A549 (cell line): ENCODE results near the gene SCUBE1.

ENCODE experiments used
- EP300 ChIP-seq, 2 experiments: fragments of >200 bp; sonication (Bioruptor Twin); formaldehyde crosslinking; IDR thresholded peaks; 2 replicates in 1 of 2; 3 replicates in 1 of 2; pipeline ENCODE4 v1.6.1; 2016 to 2017
- HDAC2 ChIP-seq: fragments of 200-600 bp; sonication (generic); IDR thresholded peaks from 2 replicates; pipeline ENCODE4 v1.6.1; 2016
- MAFK ChIP-seq: fragments of 450-650 bp; IDR thresholded peaks from 2 replicates; pipeline ENCODE4 v1.6.1; 2014; ENCODE audit not compliant: partially characterized antibody
- RAD21 ChIP-seq, 2 experiments: fragments of >200 bp in 1 of 2; sonication (Bioruptor Twin) in 1 of 2; formaldehyde crosslinking in 1 of 2; IDR thresholded peaks in 1 of 2; conservative IDR thresholded peaks in 1 of 2; 2 replicates in 1 of 2; 3 replicates in 1 of 2; pipeline ENCODE4 v1.6.1; 2012 to 2018; ENCODE audit warnings: inconsistent platforms in 1 of 2
- SMC3 ChIP-seq: fragments of >200 bp; sonication (Bioruptor Twin); formaldehyde crosslinking; IDR thresholded peaks from 3 replicates; pipeline ENCODE4 v1.6.1; 2018; ENCODE audit warnings: inconsistent platforms
- SREBF2 ChIP-seq: fragments of 450-650 bp; IDR thresholded peaks from 2 replicates; pipeline ENCODE4 v1.6.1; 2014; ENCODE audit warnings: mild to moderate bottlenecking, moderate library complexity
- TF ChIP-seq, protein P1 (sequence below): fragments of >200 bp; sonication (Bioruptor Twin); formaldehyde crosslinking; IDR thresholded peaks from 3 replicates; pipeline ENCODE4 v1.5.1; 2016

DNA sequence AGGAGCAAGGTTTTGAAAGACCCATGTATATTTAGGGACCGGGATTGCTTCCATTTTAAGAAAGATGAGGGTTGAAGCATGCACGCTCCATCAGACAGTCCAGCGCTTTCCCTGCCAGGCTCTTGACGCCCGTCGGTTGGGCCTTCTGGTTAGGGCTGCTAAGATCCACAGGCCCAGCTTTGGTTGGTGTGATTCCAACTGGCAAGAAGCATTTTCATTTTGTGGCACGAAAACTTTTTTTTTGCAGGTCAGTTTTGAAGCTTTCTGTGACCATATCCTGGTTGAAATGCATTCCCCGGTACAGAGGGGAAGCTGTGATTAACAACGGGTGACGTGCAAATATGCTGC is 34.4 kb upstream of the SCUBE1 start:
- TF ChIP-seq SMC3: no peak
- no peak for TF ChIP-seq EP300 (IDR thresholded peaks at IDR 0.05)
- no peak for TF ChIP-seq HDAC2
- TF ChIP-seq SREBF2: no peak
- TF ChIP-seq RAD21 (conservative IDR thresholded peaks at IDR 0.05 in 1 of 2, IDR thresholded peaks at IDR 0.05 in 1 of 2): no peak
- TF ChIP-seq, protein P1, sequence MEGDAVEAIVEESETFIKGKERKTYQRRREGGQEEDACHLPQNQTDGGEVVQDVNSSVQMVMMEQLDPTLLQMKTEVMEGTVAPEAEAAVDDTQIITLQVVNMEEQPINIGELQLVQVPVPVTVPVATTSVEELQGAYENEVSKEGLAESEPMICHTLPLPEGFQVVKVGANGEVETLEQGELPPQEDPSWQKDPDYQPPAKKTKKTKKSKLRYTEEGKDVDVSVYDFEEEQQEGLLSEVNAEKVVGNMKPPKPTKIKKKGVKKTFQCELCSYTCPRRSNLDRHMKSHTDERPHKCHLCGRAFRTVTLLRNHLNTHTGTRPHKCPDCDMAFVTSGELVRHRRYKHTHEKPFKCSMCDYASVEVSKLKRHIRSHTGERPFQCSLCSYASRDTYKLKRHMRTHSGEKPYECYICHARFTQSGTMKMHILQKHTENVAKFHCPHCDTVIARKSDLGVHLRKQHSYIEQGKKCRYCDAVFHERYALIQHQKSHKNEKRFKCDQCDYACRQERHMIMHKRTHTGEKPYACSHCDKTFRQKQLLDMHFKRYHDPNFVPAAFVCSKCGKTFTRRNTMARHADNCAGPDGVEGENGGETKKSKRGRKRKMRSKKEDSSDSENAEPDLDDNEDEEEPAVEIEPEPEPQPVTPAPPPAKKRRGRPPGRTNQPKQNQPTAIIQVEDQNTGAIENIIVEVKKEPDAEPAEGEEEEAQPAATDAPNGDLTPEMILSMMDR: no peak
- TF ChIP-seq MAFK: no peak
